SIG-M5 treated with dmso at 0.1 percent for 504 hours (cell line): ENCODE data around the gene GNG7.
"Not testable (repeated sequence)": the region's sequence is repeated elsewhere in the genome, so short reads cannot be mapped to it uniquely, and the experiment has no call there.

ENCODE experiments used
- DNase-seq: peaks from one replicate; lab custom pipeline; 2025; ENCODE audit not compliant: unreplicated experiment; lab: John Stamatoyannopoulos, UW

Gene GNG7

GRCh38 chr19:2519482-2519881 lies 183.0 kb downstream of the GNG7 start:
- DNase-seq = no peak

GRCh38 chr19:2518856-2519255 lies 183.6 kb downstream of the GNG7 start:
- DNase-seq = not testable (repeated sequence)

GRCh38 chr19:2517881-2518601 lies 184.5 kb downstream of the GNG7 start:
- no peak for DNase-seq

- no peak for DNase-seq
These were observed 185.8 kb downstream of the GNG7 start for GRCh38 chr19:2516727-2517126.

GRCh38 chr19:2514981-2515518 lies 187.4 kb downstream of the GNG7 start:
- no peak for DNase-seq

- DNase-seq = no peak
These were observed 189.7 kb downstream of the GNG7 start for GRCh38 chr19:2512523-2513431.

- DNase-seq = no peak
These were observed 190.5 kb downstream of the GNG7 start for GRCh38 chr19:2511991-2512390.

- no peak for DNase-seq
These were observed 190.9 kb downstream of the GNG7 start for GRCh38 chr19:2511570-2511969.

GRCh38 chr19:2509096-2509495 lies 193.4 kb downstream of the GNG7 start:
- DNase-seq = no peak

GRCh38 chr19:2507109-2507508 lies 195.4 kb downstream of the GNG7 start:
- no peak for DNase-seq

- DNase-seq = not testable (repeated sequence)
These were observed 195.8 kb downstream of the GNG7 start for GRCh38 chr19:2506656-2507055.

GRCh38 chr19:2503521-2504109 lies 198.9 kb downstream of the GNG7 start:
- DNase-seq = no peak

GRCh38 chr19:2500841-2501261 lies 201.6 kb downstream of the GNG7 start:
- DNase-seq = no peak

- no peak for DNase-seq
These were observed 202.3 kb downstream of the GNG7 start for GRCh38 chr19:2500156-2500555.

GRCh38 chr19:2497186-2497585 lies 205.3 kb downstream of the GNG7 start:
- no peak for DNase-seq

GRCh38 chr19:2495651-2496316 lies 206.7 kb downstream of the GNG7 start:
- no peak for DNase-seq

- DNase-seq = no peak
These were observed 207.3 kb downstream of the GNG7 start for GRCh38 chr19:2495130-2495641.

- DNase-seq = no peak
These were observed 207.9 kb downstream of the GNG7 start for GRCh38 chr19:2494447-2495129.

GRCh38 chr19:2494084-2494446 lies 208.4 kb downstream of the GNG7 start:
- no peak for DNase-seq

GRCh38 chr19:2493448-2493847 lies 209.0 kb downstream of the GNG7 start:
- DNase-seq = not testable (repeated sequence)
